K562 (cell line): ENCODE data around the gene ACRBP. TPM values are rescaled to one million over a fixed set of nuclear protein-coding genes. Genes with fewer than 3 reads are reported as not detected.
A peak's percentile ranks its signal among the peaks of the same experiment; 100 is the strongest.

Experiments
- ATAC-seq: fragments of 200-7000 bp; cut with Tn5 transposase; 3 replicates; pipeline ENCODE4 v1.9.1; 2020; ENCODE audit warnings: moderate library complexity
- BruUV-seq: library from RNA; stranded (reverse); fragments of 400-500 nt; replicated peaks from 2 replicates; lab custom pipeline; 2021; lab: Mats Ljungman, UMichigan
- CTCF ChIA-PET: fragments of 300-600 bp; formaldehyde crosslinking; extraction: SDS; loops from one replicate; lab custom pipeline; 2021; ENCODE audit warnings: low intra/inter-chr PET ratio; lab: Yijun Ruan, JAX
- POLR2A ChIA-PET: fragments of 300-600, 350-650 bp; sonication (Branson Sonifier 250); formaldehyde crosslinking; extraction: SDS; loops from one replicate; lab custom pipeline; 2021; ENCODE audit warnings: antibody characterized with exemption, inconsistent platforms; lab: Yijun Ruan, JAX
- DNase-seq, 4 experiments: peaks; one replicate each; pipeline versions ENCODE4 v3.0.0 to v3.0.0-alpha.2; 2011 to 2018; ENCODE audit warnings: low spot score in 3 of 4, mixed read lengths in 3 of 4; ENCODE audit errors: extremely low read depth in 1 of 4
- FAIRE-seq: peaks from 2 replicates; lab custom pipeline; 2011; peaks lifted over from hg19 to GRCh38; lab: Jason Lieb, UNC
- H2AFZ ChIP-seq: 2 replicates; pipeline ENCODE4 v1.6.0; 2011; ENCODE audit warnings: low read depth, low read length, control low read depth, inconsistent platforms
- H3K27ac ChIP-seq: fragments of 200-600 bp; 3 replicates; pipeline ENCODE4 v1.8.0; 2011; ENCODE audit warnings: low read depth, mild to moderate bottlenecking, control low read depth, inconsistent platforms, low read length, moderate library complexity, mixed read lengths; ENCODE audit errors: extremely low read depth
- H3K27me3 ChIP-seq, 2 experiments: fragments of 300-600 bp in 1 of 2; 2 replicates in 1 of 2; 3 replicates in 1 of 2; pipeline versions ENCODE4 v1.6.0 to v1.8.0; 2011; ENCODE audit warnings: inconsistent platforms in 2 of 2, low read length in 2 of 2, mild to moderate bottlenecking in 1 of 2, mixed read lengths in 1 of 2, moderate library complexity in 1 of 2; ENCODE audit not compliant: control insufficient read depth in 2 of 2, insufficient read depth in 2 of 2
- H3K36me3 ChIP-seq: fragments of 300-600 bp; 3 replicates; pipeline ENCODE4 v1.8.0; 2011; ENCODE audit warnings: mild to moderate bottlenecking, low read length, inconsistent platforms; ENCODE audit not compliant: control insufficient read depth, insufficient read depth
- H3K4me1 ChIP-seq, 2 experiments: fragments of 200-600 bp in 1 of 2; replicated peaks in 1 of 2; 2 replicates in 1 of 2; 3 replicates in 1 of 2; pipeline versions ENCODE4 v1.5.1 to v1.8.0; 2011; ENCODE audit warnings: inconsistent platforms in 2 of 2, low read length in 2 of 2, mild to moderate bottlenecking in 1 of 2, mixed read lengths in 1 of 2, moderate library complexity in 1 of 2; ENCODE audit not compliant: control insufficient read depth in 2 of 2, insufficient read depth in 2 of 2
- H3K4me2 ChIP-seq: 2 replicates; pipeline ENCODE4 v1.6.1; 2011; ENCODE audit warnings: low read length, control low read depth, inconsistent platforms, mixed read lengths; ENCODE audit not compliant: insufficient read depth
- H3K4me3 ChIP-seq: fragments of 200-600 bp; sonication (generic), shearing (Covaris generic); 2 replicates; pipeline ENCODE4 v1.5.1; 2016; ENCODE audit warnings: control low read depth, inconsistent platforms
- H3K79me2 ChIP-seq: fragments of 200-600 bp; 3 replicates; pipeline ENCODE4 v1.8.0; 2011; ENCODE audit warnings: low read length, inconsistent platforms; ENCODE audit not compliant: control insufficient read depth, insufficient read depth
- H3K9ac ChIP-seq, 2 experiments: 2 replicates each; pipeline versions ENCODE4 v1.6.0 to v1.6.1; 2011; ENCODE audit warnings: low read depth in 2 of 2, low read length in 2 of 2, control low read depth in 1 of 2, inconsistent platforms in 1 of 2, mild to moderate bottlenecking in 1 of 2, mixed read lengths in 1 of 2; ENCODE audit not compliant: insufficient read depth in 1 of 2
- H3K9me1 ChIP-seq: one replicate; pipeline ENCODE4 v1.6.0; 2011; ENCODE audit warnings: inconsistent platforms, mild to moderate bottlenecking, low read length, moderate library complexity; ENCODE audit not compliant: control insufficient read depth, insufficient read depth
- H3K9me3 ChIP-seq: replicated peaks from 2 replicates; pipeline ENCODE4 v1.5.1; 2011; ENCODE audit warnings: low read depth, low read length, inconsistent platforms; ENCODE audit not compliant: control insufficient read depth, insufficient read depth
- H4K20me1 ChIP-seq: replicated peaks from 2 replicates; pipeline ENCODE4 v1.6.1; 2011; ENCODE audit warnings: low read length, inconsistent platforms, mixed read lengths; ENCODE audit not compliant: control insufficient read depth, insufficient read depth
- BCOR ChIP-seq: fragments of 450-650 bp; IDR thresholded peaks from 2 replicates; pipeline ENCODE4 v1.6.1; 2016
- BRD4 ChIP-seq: fragments of 200-600 bp; sonication (generic); IDR thresholded peaks from 2 replicates; pipeline ENCODE4 v1.6.1; 2017; ENCODE audit warnings: inconsistent platforms
- CHD4 ChIP-seq: fragments of 200-600 bp; sonication (generic); IDR thresholded peaks from 3 replicates; pipeline ENCODE4 v1.6.1; 2012; ENCODE audit warnings: low read depth, mild to moderate bottlenecking, mixed read lengths, low read length, inconsistent platforms; ENCODE audit not compliant: insufficient read depth, insufficient replicate concordance, poor library complexity, severe bottlenecking
- ELF2 ChIP-seq: fragments of 250-450 bp; sonication (Bioruptor Pico); IDR thresholded peaks from 2 replicates; pipeline ENCODE4 v1.5.0; 2021; ENCODE audit warnings: mild to moderate bottlenecking
- NFIC ChIP-seq: fragments of 450-650 bp; IDR thresholded peaks from 2 replicates; pipeline ENCODE4 v1.6.1; 2017; ENCODE audit warnings: mild to moderate bottlenecking, inconsistent platforms
- SFPQ ChIP-seq: fragments of 200-400 bp; formaldehyde crosslinking; IDR thresholded peaks from 2 replicates; pipeline ENCODE4 v1.6.1; 2017; ENCODE audit warnings: mild to moderate bottlenecking, low read depth, low read length, moderate library complexity
- TFE3 ChIP-seq: fragments of 450-650 bp; formaldehyde crosslinking; IDR thresholded peaks from 2 replicates; pipeline ENCODE4 v1.4.0; 2020; ENCODE audit warnings: mild to moderate bottlenecking, mixed read lengths
- U2AF2 ChIP-seq: fragments of 200-400 bp; formaldehyde crosslinking; optimal IDR thresholded peaks from 2 replicates; pipeline ENCODE3; 2017; ENCODE audit warnings: low read depth, mild to moderate bottlenecking, low read length
- ZNF12 ChIP-seq: sonication (generic); formaldehyde crosslinking; IDR thresholded peaks from 2 replicates; pipeline ENCODE4 v1.4.0; 2020; ENCODE audit warnings: mild to moderate bottlenecking, missing genetic modification reagents
- ZNF253 ChIP-seq: fragments of 250-450 bp; sonication (Bioruptor Pico); conservative IDR thresholded peaks from 2 replicates; pipeline ENCODE4 v1.6.1; 2021; ENCODE audit warnings: mild to moderate bottlenecking
- ZNF431 ChIP-seq: sonication (generic); formaldehyde crosslinking; IDR thresholded peaks from 2 replicates; pipeline ENCODE4 v1.8.0; 2022; ENCODE audit warnings: mild to moderate bottlenecking, missing genetic modification reagents
- WGBS: fragments of 100-300 bp; shearing (Covaris generic); methylation state at CpG from one replicate; pipeline ENCODE4 v1.1.6; 2016; ENCODE audit warnings: low coverage, mixed read lengths; ENCODE audit not compliant: insufficient coverage; ENCODE audit errors: missing lambda C conversion rate; 5-methylcytosine and 5-hydroxymethylcytosine counted together
- in situ Hi-C: fragments of 300-500 bp; cut with MboI; formaldehyde crosslinking; loops from 4 replicates; pipeline ENCODE4 v1.15.0; 2018; ENCODE audit warnings: inconsistent platforms, mixed read lengths
- intact Hi-C: fragments of 100-400 bp; cut with micrococcal nuclease; formaldehyde crosslinking; loops from 2 replicates; pipeline ENCODE4 v1.14.2; 2022
- polyA plus RNA-seq, 8 experiments: library from polyadenylated mRNA; depleted of rRNA in 4 of 8; stranded (reverse) in 5 of 8; unstranded in 3 of 8; fragments of >200 nt; fragmentation: Nextera tagmentation in 2 of 8; fragmentation: Illumina TruSeq in 1 of 8; extraction: Ambion mirVana in 2 of 8; extraction: Trizol in 1 of 8; gene quantifications; 2 replicates each; pipeline versions ENCODE4 v1.2.1 to v1.2.3, GENCODE V29; 2011 to 2014; ENCODE audit warnings: inconsistent platforms in 1 of 8, missing spikeins in 1 of 8
- total RNA-seq, 7 experiments: library from RNA; depleted of rRNA in 6 of 7; stranded (reverse); fragments of >200 nt in 6 of 7; fragmentation: Illumina TruSeq in 2 of 7; extraction: Trizol in 2 of 7; gene quantifications; 2 replicates each; pipeline versions ENCODE4 v1.2.1 to v1.2.3, GENCODE V29; 2011 to 2021; ENCODE audit warnings: low replicate concordance in 1 of 7

ACRBP gene
- total and polyA plus RNA-seq, 9 of the 15 experiments (the other 6 are each of a cell fraction or from before 2014, with no cell fraction given) = 3.1 to 31.8 (median 8.4) TPM

GRCh38 chr12:6630736-6631135 is 16.5 kb downstream of the ACRBP start:
- H3K27ac ChIP-seq = no peak overlapping the region
- WGBS = 92% methylated on average over 5 of the region's 5 CpGs
- BruUV-seq = no TSS peak
- H3K9ac ChIP-seq = no peak overlapping the region
- FAIRE-seq (no peak), ATAC-seq (no peak), DNase-seq (no peak)
- in situ Hi-C loops = no loop called here
- no peaks in the 10 kb centered on the region for H3K9me1 ChIP-seq
- H3K4me1 ChIP-seq = peaks cover 14 to 31% of the 10 kb centered on the region in 2 experiments; a peak in 4 of 5 replicates
- no peaks in the 10 kb centered on the region for H3K9me3 ChIP-seq
- H3K4me2 ChIP-seq = no peak overlapping the region
- H3K4me3 ChIP-seq = no peak overlapping the region
- H3K79me2 ChIP-seq = peaks cover 19% of the 10 kb centered on the region
- CTCF ChIA-PET = no interaction called here
- H4K20me1 ChIP-seq = no peaks in the 10 kb centered on the region
- no peaks in the 10 kb centered on the region for H3K27me3 ChIP-seq
- POLR2A ChIA-PET = no interaction called here
- no peak overlapping the region for H2AFZ ChIP-seq
- no peak for TF ChIP-seq TFE3 (CRISPR knock-in tag)
- peak; percentile 74 for TF ChIP-seq NFIC
- intact Hi-C loops = no loop called here
- no peaks in the 10 kb centered on the region for H3K36me3 ChIP-seq

GRCh38 chr12:6627616-6628015 is 19.6 kb downstream of the ACRBP start:
- WGBS = 17% methylated on average over 4 of the region's 7 CpGs
- Histone ChIP-seq H3K4me1 (peaks cover 4 to 25% of the 10 kb centered on the region in 2 experiments; a peak in 3 of 5 replicates), H3K9me3 (no peaks in the 10 kb centered on the region), H3K79me2 (peaks cover 27% of the 10 kb centered on the region), H3K36me3 (peaks cover 4% of the 10 kb centered on the region; the same call in 2 of the 3 replicates), H3K9ac (no peak overlapping the region; a peak in 1 of 4 replicates), H3K4me2 (peak overlapping the region; percentile 55), H3K27me3 (no peaks in the 10 kb centered on the region), H4K20me1 (no peaks in the 10 kb centered on the region), H3K9me1 (no peaks in the 10 kb centered on the region), H2AFZ (no peak overlapping the region), H3K4me3 (peak overlapping the region; percentile 11; the same call in 1 of the 2 replicates), H3K27ac (no peak overlapping the region; the same call in 2 of the 3 replicates)
- FAIRE-seq (peak; percentile 84), DNase-seq (peak; percentile 33 to 71 (median 54)), ATAC-seq (peak; percentile 87)
- ChIA-PET POLR2A (no interaction called here), CTCF (no interaction called here)
- no TSS peak for BruUV-seq
- intact Hi-C loops = no loop called here
- in situ Hi-C loops = no loop called here
- TF ChIP-seq ZNF12 (CRISPR knock-in tag) (no peak), SFPQ (no peak), ZNF253 (CRISPR knock-in tag) (no peak), ELF2 (CRISPR knock-in tag) (no peak), CHD4 (no peak), BRD4 (no peak), ZNF431 (CRISPR knock-in tag) (no peak), U2AF2 (no peak), BCOR (no peak)
